A673 (cell line): Measurements from ENCODE around the gene CEACAM8. TPM values are rescaled to one million over a fixed set of nuclear protein-coding genes. Genes with fewer than 3 reads are reported as not detected.
A peak's percentile ranks its signal among the peaks of the same experiment; 100 is the strongest.

ENCODE experiments used
- BruUV-seq: library from RNA; stranded (reverse); fragments of 400-500 nt; replicated peaks from 2 replicates; lab custom pipeline; 2021; lab: Mats Ljungman, UMichigan
- CTCF ChIA-PET: fragments of 300-600 bp; sonication (Branson Sonifier 250); formaldehyde crosslinking; loops from one replicate; lab custom pipeline; 2022; ENCODE audit warnings: antibody characterized with exemption; lab: Charles Lee
- POLR2A ChIA-PET: fragments of 300-600 bp; sonication (Branson Sonifier 250); formaldehyde crosslinking; loops from one replicate; lab custom pipeline; 2022; ENCODE audit warnings: antibody characterized with exemption; ENCODE audit not compliant: low non-redundant PET; lab: Charles Lee
- DNase-seq: peaks from one replicate; pipeline ENCODE4 v3.0.0-alpha.2; 2015; ENCODE audit warnings: low spot score
- H3K27ac ChIP-seq: fragments of 200-600 bp; sonication (generic); 2 replicates; pipeline ENCODE4 v1.5.1; 2016; ENCODE audit warnings: mixed run types, low read depth, mild to moderate bottlenecking, mixed read lengths, antibody characterized with exemption, low read length; ENCODE audit not compliant: poor library complexity, severe bottlenecking
- H3K27me3 ChIP-seq: fragments of 200-600 bp; sonication (generic); replicated peaks from 2 replicates; pipeline ENCODE4 v1.6.1; 2017; ENCODE audit warnings: mixed run types, low read depth, mild to moderate bottlenecking, mixed read lengths, antibody characterized with exemption, low read length; ENCODE audit not compliant: insufficient read depth, poor library complexity
- H3K36me3 ChIP-seq: fragments of 200-600 bp; sonication (generic); 2 replicates; pipeline ENCODE4 v1.6.1; 2016; ENCODE audit warnings: mixed run types, mild to moderate bottlenecking, mixed read lengths, antibody characterized with exemption, low read length; ENCODE audit not compliant: insufficient read depth, poor library complexity, severe bottlenecking
- H3K4me1 ChIP-seq: fragments of 200-600 bp; sonication (generic); 2 replicates; pipeline ENCODE4 v1.6.1; 2017; ENCODE audit warnings: mixed run types, mild to moderate bottlenecking, mixed read lengths, antibody characterized with exemption, low read length; ENCODE audit not compliant: insufficient read depth, poor library complexity, severe bottlenecking
- H3K4me3 ChIP-seq: fragments of 200-600 bp; sonication (generic); 2 replicates; pipeline ENCODE4 v1.5.1; 2016; ENCODE audit warnings: low read depth, mixed run types, mild to moderate bottlenecking, mixed read lengths, low read length; ENCODE audit not compliant: poor library complexity, severe bottlenecking
- H3K9me3 ChIP-seq: fragments of 200-600 bp; sonication (generic); 2 replicates; pipeline ENCODE4 v1.6.1; 2016; ENCODE audit warnings: mixed run types, low read depth, mild to moderate bottlenecking, mixed read lengths, antibody characterized with exemption, low read length; ENCODE audit not compliant: poor library complexity, severe bottlenecking
- CTCF ChIP-seq: fragments of 300-800, 200-600 bp; sonication (generic); conservative IDR thresholded peaks from 2 replicates; pipeline ENCODE4 v1.5.1; 2017; ENCODE audit warnings: low read depth, mild to moderate bottlenecking, antibody characterized with exemption, low read length, moderate library complexity, mixed read lengths
- EZH2 ChIP-seq: fragments of 200-600 bp; sonication (generic); IDR thresholded peaks from 2 replicates; pipeline ENCODE4 v1.6.1; 2017; ENCODE audit warnings: borderline replicate concordance, low read depth, mild to moderate bottlenecking, mixed read lengths, antibody characterized with exemption, low read length; ENCODE audit not compliant: poor library complexity, severe bottlenecking
- intact Hi-C: fragments of 100-400 bp; cut with micrococcal nuclease; formaldehyde crosslinking; loops from one replicate; pipeline ENCODE4 v1.10.0; 2022; ENCODE audit not compliant: unreplicated experiment
- total RNA-seq: library from RNA; stranded (reverse); gene quantifications from 2 replicates; pipeline ENCODE4 v1.2.3, GENCODE V29; 2021

CEACAM8 gene
- total RNA-seq, 1 experiment from 2014 or later, result not detected

DNA sequence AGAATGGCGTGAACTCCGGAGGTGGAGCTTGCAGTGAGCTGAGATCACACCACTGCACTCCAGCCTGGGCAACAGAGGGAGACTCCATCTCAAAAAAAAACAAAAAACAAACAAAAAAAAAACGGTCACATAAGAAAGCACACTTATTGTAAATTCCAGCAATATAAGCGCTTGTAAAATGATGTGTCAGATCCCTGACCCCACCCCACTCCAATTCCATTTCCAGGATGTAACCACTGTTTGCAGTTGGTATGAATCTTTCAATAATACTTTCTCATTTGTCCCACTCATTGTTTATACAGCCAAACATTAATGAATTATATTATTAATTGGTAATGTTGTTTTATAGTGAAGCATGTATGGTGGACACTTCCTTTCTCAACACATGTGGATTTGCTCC lies 50.6 kb downstream of the CEACAM8 start:
- ChIA-PET POLR2A (no interaction called here), CTCF (no interaction called here)
- intact Hi-C loops, result no loop called here
- Histone ChIP-seq H3K4me1 (no peaks in the 10 kb centered on the region), H3K36me3 (no peaks in the 10 kb centered on the region), H3K27ac (no peak overlapping the region), H3K27me3 (no peaks in the 10 kb centered on the region), H3K4me3 (no peak overlapping the region), H3K9me3 (no peaks in the 10 kb centered on the region)
- BruUV-seq, result no TSS peak
- TF ChIP-seq EZH2, result no peak
- TF ChIP-seq CTCF, result no peak
- DNase-seq, result no peak

DNA sequence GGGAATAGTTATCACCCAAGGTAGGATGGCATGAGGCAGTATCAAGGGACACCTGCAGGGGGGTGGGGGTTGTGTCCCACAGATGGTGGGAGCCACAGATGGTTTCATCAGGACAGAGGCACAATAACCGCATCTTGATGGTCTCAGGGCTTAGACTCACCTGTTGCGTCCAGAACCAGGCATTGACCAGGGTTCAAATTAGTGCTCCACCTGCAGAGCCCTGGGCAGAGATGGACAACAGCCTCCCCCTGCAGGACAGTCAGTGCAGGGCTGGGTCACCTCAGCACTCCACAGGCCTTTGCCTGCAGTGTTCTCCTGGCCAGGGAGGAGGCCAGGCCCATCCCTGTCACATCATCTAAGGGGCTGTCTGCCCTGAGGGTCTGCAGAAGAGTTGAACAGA lies 51.9 kb downstream of the CEACAM8 start:
- no TSS peak for BruUV-seq
- POLR2A ChIA-PET, result no interaction called here
- H3K27me3 ChIP-seq, result no peaks in the 10 kb centered on the region
- intact Hi-C loops, result no loop called here
- no peak overlapping the region for H3K4me3 ChIP-seq
- no peak for DNase-seq
- CTCF ChIA-PET, result no interaction called here
- H3K36me3 ChIP-seq, result no peaks in the 10 kb centered on the region
- no peaks in the 10 kb centered on the region for H3K4me1 ChIP-seq
- H3K9me3 ChIP-seq, result no peaks in the 10 kb centered on the region
- no peak overlapping the region for H3K27ac ChIP-seq
- TF ChIP-seq CTCF, result no peak
- TF ChIP-seq EZH2, result no peak

DNA sequence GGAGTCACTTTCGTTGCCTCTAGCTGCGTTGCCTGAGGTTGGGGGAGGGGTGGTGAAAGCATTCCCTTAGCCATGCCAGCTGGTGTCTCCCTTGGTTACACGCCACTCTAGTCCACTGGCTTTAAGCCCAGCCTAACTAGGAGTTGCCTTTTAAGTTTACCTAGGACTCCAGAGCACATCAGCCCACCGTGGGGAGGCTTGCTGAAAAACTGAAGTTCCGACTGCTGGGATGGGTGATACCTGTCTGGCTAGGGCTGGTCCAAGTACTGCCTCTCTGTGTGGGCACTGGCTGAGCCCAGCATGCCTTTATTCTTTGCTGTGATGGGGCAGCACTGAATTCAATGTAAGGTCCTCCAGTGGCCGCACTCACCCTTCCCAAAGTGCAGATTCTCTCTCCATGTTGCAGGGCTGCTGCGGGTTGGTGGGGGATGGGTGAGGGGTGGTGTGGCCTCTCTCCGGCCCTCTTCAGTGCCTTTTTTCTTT lies 54.6 kb downstream of the CEACAM8 start:
- POLR2A ChIA-PET, result no interaction called here
- H3K9me3 ChIP-seq, result no peaks in the 10 kb centered on the region
- H3K36me3 ChIP-seq, result no peaks in the 10 kb centered on the region
- H3K27me3 ChIP-seq, result peaks cover 7% of the 10 kb centered on the region
- intact Hi-C loops, result no loop called here
- TF ChIP-seq CTCF, result no peak
- no peak for TF ChIP-seq EZH2
- peak; percentile 36 for DNase-seq
- no TSS peak for BruUV-seq
- no peak overlapping the region for H3K27ac ChIP-seq
- CTCF ChIA-PET, result no interaction called here
- no peak overlapping the region for H3K4me3 ChIP-seq
- H3K4me1 ChIP-seq, result no peaks in the 10 kb centered on the region
